Fibroblast of skin of right biceps (primary cell): ENCODE results near the gene CRIM1.

Experiments used
- DNase-seq: peaks from one replicate; pipeline ENCODE4 v3.0.0-alpha.2; 2013

The CRIM1 gene

DNA sequence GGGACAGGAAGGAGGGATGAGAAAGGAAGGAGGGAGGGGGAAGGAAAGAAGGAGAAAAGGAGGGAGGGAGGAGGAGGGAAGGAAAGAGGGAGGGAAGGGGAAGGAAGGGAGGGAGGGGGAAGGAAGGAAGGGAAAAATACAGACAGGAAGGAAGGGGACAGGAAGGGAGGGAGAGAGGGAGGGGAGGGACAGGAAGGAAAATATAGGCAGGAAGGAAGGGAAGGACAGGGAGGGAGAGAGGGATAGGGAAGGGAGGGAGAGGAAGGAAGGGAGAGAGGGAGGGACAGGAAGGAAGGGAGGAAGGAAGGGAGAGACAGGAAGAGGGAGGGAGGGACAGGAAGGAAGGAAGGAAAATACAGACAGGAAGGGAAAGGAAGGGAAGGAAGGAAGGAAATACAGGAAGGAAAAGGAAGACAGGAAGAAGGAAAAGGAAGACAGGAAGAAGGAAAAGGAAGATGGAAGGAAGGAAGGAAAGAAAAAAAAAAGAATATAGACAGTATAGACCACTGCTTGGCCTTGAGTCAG is 178.8 kb downstream of the CRIM1 start:
- no peak for DNase-seq

DNA sequence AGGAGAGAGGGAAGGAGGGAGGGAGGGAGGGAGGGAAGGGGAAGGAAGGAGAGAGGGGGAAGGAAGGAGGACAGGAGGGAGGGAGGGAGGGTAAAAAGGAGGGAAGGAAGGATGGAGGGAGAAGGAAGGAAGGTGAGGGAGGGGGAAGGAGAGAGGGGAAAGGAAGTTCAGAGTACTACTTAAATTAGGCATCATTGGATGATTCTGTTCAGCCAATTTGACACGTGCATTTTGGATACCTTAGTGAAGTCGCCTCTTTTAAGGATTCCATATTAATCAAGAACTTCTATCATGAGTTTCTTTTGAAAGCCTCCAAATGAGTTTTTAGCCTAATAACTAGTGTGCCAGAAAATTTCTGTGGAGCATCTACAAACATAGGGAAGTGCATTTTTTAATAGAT is 179.5 kb downstream of the CRIM1 start:
- DNase-seq = no peak

DNA sequence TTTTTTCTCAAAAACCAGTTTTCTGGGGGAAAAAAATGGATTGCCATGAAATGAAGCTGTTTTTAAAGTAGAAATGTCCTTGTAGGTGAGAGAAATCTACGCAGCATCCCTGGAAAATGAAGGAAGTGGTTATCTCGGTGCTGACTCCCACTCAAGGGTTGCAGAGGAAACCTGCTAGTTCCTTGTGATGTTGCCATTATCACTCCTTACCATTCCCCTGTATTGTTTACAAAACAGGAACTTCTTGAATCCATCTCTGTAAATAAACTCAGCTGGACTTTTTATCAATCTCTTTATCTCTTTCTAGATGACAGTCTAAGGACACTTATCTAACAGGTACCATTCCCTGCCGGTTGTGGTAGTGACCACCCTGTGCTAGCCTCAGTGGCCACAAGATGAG is 181.2 kb downstream of the CRIM1 start:
- no peak for DNase-seq

DNA sequence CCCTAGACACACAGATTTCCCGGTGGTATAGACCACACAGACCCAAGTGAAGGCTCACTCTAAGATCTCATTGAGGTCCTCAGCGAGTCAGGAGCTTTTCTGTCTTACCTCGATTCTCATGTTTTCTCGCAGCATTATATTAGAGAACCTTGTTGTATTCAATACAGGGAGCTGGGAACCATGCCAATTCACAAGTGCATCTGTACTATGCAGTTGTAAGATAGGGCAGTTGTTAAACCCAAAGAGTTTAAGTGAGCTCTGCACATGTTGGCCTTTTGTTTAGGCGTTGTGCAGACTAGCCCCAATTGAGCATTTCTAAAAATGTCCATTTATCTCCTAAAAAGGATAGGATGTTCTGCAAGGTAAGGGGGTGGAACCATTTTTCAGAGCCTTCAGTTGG is 182.8 kb downstream of the CRIM1 start:
- DNase-seq = no peak

- DNase-seq = peak; percentile 79
These were observed 184.1 kb downstream of the CRIM1 start for GRCh38 chr2:36539631-36540030.

- DNase-seq = no peak
These were observed 185.6 kb downstream of the CRIM1 start for GRCh38 chr2:36540986-36541754.

GRCh38 chr2:36541891-36542595 is 186.5 kb downstream of the CRIM1 start:
- no peak for DNase-seq

DNA sequence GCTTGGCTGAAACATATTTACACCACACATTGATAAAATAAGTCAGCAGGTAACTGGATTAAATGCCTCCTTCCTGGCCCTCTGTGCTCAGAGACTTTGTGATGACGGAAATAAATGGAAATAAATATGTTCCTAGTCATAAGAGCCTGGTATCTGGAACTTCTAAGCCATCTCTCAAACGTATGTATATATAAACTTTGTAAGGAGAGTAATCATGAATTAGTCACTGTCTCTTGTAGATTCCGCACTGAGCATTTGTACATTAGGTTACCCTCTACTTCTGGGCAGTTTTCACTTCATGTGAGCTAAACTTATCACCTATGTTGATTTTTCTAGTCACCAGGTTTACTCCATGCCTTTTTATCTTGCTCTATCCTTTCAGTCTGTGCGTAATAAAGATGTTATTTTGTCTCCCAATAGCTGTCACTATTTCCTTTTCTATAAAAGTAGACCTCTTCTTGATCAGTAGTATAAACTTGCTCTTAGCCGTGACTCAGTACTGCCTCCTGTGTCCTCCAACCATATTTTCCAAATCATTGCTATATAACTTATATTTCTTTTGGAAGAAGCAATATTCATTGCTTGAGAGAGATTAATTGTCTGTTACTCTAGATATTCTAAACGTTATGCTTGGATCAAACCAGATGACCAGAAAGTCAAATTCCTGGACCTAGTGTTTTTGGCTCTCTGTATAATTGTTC is 189.2 kb downstream of the CRIM1 start:
- DNase-seq = no peak

GRCh38 chr2:36545871-36546416 is 190.4 kb downstream of the CRIM1 start:
- DNase-seq = peak; percentile 70

DNA sequence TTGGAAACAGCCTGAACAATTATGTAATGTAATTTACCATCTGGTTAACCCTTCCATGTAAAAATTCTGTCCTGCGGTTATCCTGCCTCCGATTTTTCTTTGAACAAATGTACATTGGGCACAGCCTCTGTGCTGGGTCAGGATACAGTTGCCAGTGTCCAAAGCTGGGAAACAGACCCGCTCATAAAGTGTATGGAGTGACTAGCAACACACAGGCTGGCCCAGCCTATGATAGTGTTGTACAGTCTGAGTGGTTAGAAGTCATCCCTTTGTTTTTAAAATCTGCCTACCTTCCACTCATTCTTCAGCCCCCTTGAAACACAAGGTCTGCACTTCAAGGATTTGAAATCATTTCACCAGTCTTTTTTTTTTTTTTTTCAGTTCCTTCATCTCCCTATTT is 192.3 kb downstream of the CRIM1 start:
- DNase-seq = no peak

- peak; percentile 74 for DNase-seq
These were observed 193.6 kb downstream of the CRIM1 start for GRCh38 chr2:36549165-36549574.

DNA sequence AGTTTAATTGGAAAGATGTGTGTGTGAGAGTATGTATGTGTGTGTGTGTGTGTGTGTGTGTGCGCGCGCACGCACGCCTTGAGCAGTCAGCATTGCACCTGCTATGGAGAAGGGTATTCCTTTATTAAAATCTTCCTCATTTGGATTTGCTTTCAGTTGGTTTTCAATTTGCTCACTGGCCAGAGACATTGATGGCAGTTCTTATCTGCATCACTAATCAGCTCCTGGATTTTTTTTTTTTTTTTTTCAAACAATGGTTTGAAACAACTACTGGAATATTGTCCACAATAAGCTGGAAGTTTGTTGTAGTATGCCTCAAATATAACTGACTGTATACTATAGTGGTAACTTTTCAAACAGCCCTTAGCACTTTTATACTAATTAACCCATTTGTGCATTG is 194.4 kb downstream of the CRIM1 start:
- no peak for DNase-seq

DNA sequence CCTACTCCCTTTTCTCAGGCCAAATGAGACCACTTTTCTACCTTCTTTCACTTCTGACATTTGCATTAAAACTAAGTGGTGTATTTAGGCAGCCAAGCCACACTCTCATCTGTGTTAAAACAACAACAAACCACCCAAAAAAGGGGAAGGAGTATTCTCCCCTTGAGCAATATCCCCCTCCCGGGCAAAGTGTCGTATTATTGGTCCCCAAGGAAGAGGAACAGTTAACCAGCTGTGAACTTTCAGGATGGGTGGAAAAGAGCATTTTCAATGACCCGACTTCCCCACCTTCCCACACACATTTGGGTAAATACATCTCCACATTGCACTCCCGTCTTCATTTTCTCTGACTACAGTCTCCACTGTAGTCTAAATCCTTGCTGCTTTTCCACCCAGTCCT is 198.1 kb downstream of the CRIM1 start:
- no peak for DNase-seq

GRCh38 chr2:36554531-36554930 is 199.0 kb downstream of the CRIM1 start:
- DNase-seq = no peak

GRCh38 chr2:36555789-36556188 is 200.2 kb downstream of the CRIM1 start:
- no peak for DNase-seq

DNA sequence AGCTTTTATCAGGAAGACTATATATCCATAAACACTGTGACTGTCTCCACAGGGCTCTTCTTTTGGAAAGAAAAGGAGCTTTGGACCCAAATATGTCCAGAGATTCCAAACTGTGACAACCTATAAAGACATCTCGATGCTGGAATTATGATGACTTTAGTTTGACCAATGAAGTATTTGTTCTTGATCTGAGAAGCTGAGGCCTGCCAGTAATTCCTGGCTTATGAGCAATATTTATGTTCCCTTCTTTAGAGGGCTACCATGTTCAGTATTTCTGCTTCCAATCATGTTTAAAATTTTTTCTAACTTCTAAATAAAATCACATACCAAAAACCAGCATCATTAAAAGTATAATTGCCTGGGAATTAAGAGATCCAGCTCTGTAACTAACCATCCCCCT is 201.3 kb downstream of the CRIM1 start:
- DNase-seq = peak; percentile 94

GRCh38 chr2:36559221-36559942 is 203.8 kb downstream of the CRIM1 start:
- no peak for DNase-seq

DNA sequence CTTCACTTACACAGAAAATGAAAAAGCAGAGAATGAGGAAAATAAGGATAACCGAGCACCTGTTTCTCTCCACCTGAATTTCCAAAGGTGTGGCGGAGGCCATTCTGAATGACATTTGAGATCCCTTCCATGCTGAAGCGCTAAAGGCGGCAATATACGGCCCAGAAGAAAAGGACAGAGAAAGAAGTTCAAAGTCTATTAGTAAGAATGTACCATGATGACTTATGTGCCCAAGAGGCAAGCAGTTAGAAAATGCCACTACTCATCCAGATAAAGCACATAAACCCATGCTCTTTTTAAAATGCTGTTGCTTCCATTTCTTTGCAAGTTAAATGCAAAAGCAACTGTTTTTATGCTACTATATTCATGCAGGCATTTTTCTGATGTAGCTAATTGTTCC is 205.1 kb downstream of the CRIM1 start:
- no peak for DNase-seq

GRCh38 chr2:36561237-36561944 is 205.8 kb downstream of the CRIM1 start:
- peak; percentile 99 for DNase-seq

GRCh38 chr2:36562240-36562639 is 206.7 kb downstream of the CRIM1 start:
- peak; percentile 84 for DNase-seq

DNA sequence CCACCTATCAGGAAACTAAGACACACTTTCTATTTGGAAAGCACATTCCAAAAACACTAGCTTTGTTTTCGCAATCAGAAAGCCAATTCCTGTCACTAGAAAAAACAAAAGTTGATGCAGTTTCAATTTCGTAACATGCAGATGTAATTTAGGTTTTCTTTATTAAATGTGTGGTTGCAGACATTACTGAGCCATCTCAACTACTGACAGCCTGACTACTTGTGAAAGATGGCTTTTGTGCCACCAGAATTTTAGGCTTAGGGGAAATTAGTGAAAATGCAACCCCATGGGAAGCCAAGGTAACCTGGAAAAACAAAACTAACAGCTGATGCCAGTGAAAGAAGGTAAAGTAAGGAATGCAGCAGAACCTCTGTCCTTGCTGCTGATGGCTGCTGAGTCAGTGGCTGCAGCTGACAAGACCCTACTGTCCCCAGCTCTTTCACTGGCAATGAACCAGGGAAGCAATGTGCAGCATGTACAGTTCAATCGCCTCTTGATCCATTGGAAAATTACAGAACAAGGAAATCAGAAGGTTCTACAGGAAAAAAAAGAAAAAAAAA is 207.5 kb downstream of the CRIM1 start:
- DNase-seq = peak; percentile 72
